Lower lobe of right lung (tissue), 2 donors: ENCODE data around the gene PTGFRN. TPM values are rescaled to one million over a fixed set of nuclear protein-coding genes. Genes with fewer than 3 reads are reported as not detected.

Experiments
- ATAC-seq, 2 donors: fragments of 200-7000 bp; cut with Tn5 transposase; one replicate each; pipeline ENCODE4 v1.9.1; 2020 to 2022; ENCODE audit warnings: mild to moderate bottlenecking in 2 of 2, moderate library complexity in 2 of 2
- DNase-seq: peaks from one replicate; pipeline ENCODE4 v3.0.0-alpha.2; 2020
- H3K27ac ChIP-seq: fragments of 200-600 bp; one replicate; pipeline ENCODE4 v1.8.0; 2022
- H3K27me3 ChIP-seq: fragments of 200-600 bp; one replicate; pipeline ENCODE4 v1.8.0; 2022; ENCODE audit warnings: low read depth
- H3K36me3 ChIP-seq: fragments of 200-600 bp; one replicate; pipeline ENCODE4 v1.8.0; 2022; ENCODE audit warnings: mild to moderate bottlenecking
- H3K4me1 ChIP-seq: fragments of 200-600 bp; one replicate; pipeline ENCODE4 v1.8.0; 2022
- H3K4me3 ChIP-seq: fragments of 200-600 bp; one replicate; pipeline ENCODE4 v1.8.0; 2022; ENCODE audit warnings: mild to moderate bottlenecking
- H3K9me3 ChIP-seq: fragments of 200-600 bp; one replicate; pipeline ENCODE4 v1.8.0; 2022
- intact Hi-C: fragments of 100-400 bp; cut with DNase I; formaldehyde crosslinking; loops from one replicate; pipeline ENCODE4 v1.11.0; 2022
- total RNA-seq: library from RNA; stranded (reverse); fragmentation: NEBNext Ultra II Directional; extraction: Animal tissue kit (Norgen Biotek cat#: 25700); gene quantifications from one replicate; pipeline ENCODE4 v1.2.1, GENCODE V29; 2021
- TF ChIP-seq, protein P1 (sequence below): fragments of 200-600 bp; IDR thresholded peaks from one replicate; pipeline ENCODE4 v1.8.0; 2022; ENCODE audit warnings: antibody characterized with exemption, mild to moderate bottlenecking
- donor health status: DM: no; HTN: yes; CAD: no; lungs with severe emphysema.

The PTGFRN gene
- total RNA-seq, 1 donor from 2014 or later = 31.1 TPM

DNA sequence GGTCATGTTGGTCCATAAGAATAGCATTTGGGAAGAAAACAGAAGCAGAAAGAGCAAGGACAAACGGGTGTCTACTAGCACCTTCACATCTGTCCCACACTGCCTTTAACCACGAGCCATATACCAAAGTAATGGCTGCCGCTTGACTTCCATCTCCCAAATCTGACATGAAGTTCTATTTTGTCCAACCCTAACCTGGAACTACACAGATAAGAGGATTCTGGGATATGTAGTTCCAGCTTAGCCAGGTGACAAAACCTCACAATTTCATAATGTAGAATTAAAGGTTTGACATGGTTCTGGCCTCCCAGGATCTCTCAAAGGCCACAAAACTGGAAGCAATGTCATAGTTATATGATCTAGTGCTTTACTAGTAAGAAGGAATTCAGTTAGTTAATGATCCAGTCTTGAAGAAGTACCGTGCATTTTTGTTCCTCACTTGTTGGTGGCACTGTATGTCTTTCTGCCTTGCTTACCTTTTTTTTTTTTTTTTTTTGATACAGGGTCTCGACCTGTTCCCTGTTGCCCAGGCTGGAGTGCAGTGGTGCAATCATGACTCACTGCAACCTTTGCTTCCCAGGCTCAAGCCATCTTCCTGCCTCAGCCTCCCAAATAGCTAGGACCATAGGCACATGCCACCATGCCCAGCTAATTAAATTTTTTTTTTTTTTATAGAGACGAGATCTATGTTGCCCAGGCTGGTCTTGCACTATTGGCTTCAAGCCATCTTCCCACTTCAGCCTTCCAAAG is 17.5 kb downstream of the PTGFRN start:
- Histone ChIP-seq H3K27ac (no peak overlapping the region), H3K9me3 (no peaks in the 10 kb centered on the region), H3K4me3 (no peak overlapping the region), H3K36me3 (no peaks in the 10 kb centered on the region), H3K27me3 (no peaks in the 10 kb centered on the region), H3K4me1 (no peaks in the 10 kb centered on the region)
- intact Hi-C loops = no loop called here
- TF ChIP-seq, protein P1, sequence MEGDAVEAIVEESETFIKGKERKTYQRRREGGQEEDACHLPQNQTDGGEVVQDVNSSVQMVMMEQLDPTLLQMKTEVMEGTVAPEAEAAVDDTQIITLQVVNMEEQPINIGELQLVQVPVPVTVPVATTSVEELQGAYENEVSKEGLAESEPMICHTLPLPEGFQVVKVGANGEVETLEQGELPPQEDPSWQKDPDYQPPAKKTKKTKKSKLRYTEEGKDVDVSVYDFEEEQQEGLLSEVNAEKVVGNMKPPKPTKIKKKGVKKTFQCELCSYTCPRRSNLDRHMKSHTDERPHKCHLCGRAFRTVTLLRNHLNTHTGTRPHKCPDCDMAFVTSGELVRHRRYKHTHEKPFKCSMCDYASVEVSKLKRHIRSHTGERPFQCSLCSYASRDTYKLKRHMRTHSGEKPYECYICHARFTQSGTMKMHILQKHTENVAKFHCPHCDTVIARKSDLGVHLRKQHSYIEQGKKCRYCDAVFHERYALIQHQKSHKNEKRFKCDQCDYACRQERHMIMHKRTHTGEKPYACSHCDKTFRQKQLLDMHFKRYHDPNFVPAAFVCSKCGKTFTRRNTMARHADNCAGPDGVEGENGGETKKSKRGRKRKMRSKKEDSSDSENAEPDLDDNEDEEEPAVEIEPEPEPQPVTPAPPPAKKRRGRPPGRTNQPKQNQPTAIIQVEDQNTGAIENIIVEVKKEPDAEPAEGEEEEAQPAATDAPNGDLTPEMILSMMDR = no peak
- DNase-seq (no peak), ATAC-seq (no peak)

DNA sequence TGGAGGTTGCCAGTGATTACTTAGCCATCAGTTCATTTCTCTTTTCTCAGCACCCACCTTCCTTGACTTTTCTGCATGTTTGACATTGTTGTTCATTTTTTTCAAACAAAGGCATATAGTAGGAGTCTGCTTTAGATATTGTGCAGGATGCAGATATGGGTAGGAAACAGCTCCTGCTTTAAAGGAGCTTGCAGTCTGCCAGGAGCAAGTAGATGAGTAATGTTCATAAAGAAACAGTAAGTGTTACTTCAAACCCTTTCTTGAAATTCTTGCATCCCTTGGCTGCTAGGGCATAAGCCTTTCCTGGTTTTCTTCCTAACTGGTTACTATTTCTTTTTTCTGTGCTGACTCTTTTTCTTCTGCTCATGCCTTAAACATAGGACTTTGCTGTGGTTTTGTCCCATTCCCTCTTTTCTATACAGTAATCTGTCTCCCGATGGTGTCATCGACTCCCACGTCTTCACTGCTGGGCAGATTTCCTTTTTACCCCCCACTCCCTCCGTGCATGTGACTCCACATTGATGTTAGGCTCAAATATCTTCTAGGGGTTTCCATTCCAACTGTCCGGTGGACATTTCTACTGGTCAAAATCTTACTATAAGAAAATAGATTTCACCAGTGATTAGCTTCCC is 20.4 kb downstream of the PTGFRN start:
- H3K27ac ChIP-seq = no peak overlapping the region
- no peak overlapping the region for H3K4me3 ChIP-seq
- TF ChIP-seq, protein P1 = no peak
- H3K4me1 ChIP-seq = no peaks in the 10 kb centered on the region
- intact Hi-C loops = no loop called here
- H3K27me3 ChIP-seq = no peaks in the 10 kb centered on the region
- H3K36me3 ChIP-seq = no peaks in the 10 kb centered on the region
- ATAC-seq = no peak
- no peak for DNase-seq
- H3K9me3 ChIP-seq = no peaks in the 10 kb centered on the region

DNA sequence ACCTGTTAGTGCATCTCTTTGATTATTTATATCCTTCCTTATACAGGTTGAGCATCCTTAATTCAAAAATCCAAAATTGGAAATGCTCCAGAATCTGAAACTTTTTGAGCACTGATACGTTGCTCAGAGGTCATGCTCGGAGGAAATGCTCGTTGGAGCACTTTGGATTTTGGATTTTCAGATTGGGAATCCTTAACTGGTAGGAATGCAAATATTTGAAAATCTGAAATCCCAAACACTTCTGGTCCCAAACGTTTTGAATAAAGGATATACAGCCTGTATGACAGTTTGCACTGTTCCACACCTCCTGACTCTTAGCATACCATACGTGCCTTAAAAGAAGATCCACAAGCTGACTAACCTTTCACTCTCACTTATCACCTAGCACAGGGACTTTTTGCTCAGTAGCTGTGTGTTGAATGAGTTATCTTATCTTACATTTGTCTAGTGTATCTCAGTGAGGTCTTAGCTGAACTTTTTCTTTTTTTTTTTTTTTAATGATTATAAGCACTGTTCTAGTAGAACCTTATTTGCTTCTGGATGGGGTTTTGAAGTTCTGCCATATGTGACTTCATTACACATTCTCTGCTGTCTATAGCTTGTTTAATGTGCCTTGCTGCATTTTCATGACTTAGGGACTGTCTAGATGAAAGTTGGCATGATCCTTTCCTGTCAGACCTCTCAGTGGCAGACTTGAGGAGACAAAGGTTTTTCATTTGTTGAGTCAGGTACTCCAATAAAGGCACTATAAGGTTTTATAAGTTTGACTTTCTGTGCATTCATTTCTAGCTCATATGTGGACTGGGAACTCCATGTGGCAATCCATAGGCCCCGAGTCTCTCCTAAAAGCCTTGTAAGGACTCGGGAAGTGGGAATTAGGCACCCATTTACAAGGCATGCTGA is 21.6 kb downstream of the PTGFRN start:
- H3K4me3 ChIP-seq = no peak overlapping the region
- H3K9me3 ChIP-seq = no peaks in the 10 kb centered on the region
- no peak overlapping the region for H3K27ac ChIP-seq
- ATAC-seq (no peak), DNase-seq (no peak)
- intact Hi-C loops = no loop called here
- H3K36me3 ChIP-seq = no peaks in the 10 kb centered on the region
- no peaks in the 10 kb centered on the region for H3K4me1 ChIP-seq
- no peaks in the 10 kb centered on the region for H3K27me3 ChIP-seq
- TF ChIP-seq, protein P1 = no peak

DNA sequence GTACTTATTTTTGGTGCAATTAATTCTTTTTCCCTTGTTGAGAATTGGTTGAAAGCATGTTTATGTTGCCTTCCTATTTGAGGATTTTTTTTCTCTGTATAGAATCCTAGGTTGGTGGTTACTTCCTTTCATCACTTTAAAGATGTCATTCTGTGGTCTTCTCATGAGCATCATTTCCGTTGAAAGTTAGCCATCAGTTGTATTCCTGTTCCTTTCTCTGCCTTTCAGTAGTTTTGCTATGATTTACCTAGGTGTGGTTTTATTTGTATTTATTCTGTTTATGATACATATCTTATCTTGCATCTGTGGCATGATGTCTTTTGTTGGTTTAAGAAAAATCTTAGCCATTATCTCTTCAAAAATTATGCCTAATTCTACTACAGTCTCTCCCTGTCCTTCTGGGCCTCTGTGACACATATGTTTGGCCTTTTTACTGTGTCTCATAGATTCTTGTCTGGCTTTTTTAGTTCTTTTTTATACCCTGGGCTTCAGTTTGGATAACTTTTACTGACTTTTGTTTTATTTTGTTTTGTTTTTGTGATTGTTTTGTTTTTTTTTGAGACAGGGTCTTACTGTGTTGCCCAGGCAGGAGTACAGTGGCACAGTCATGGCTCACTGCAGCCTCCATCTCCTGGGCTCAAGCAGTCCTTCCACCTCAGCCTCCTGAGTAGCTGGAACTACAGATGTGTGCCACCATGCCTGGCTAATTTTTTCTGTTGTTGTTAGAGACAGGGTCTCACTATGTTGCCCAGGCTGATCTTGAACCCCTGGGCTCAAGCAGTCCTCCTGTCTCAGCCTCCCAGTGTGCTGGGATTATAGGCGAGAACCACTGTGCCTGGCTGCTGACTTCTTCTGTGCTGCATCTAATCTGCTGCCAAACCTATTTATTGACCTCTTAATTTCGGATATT is 24.1 kb downstream of the PTGFRN start:
- no peak for ATAC-seq
- TF ChIP-seq, protein P1 = no peak
- no peaks in the 10 kb centered on the region for H3K36me3 ChIP-seq
- no peak for DNase-seq
- H3K9me3 ChIP-seq = no peaks in the 10 kb centered on the region
- H3K27me3 ChIP-seq = no peaks in the 10 kb centered on the region
- intact Hi-C loops = no loop called here
- H3K4me1 ChIP-seq = no peaks in the 10 kb centered on the region
- H3K27ac ChIP-seq = no peak overlapping the region
- no peak overlapping the region for H3K4me3 ChIP-seq
